NCI-H2107 treated with DMSO at 0.1 percent for 48 hours (cell line): ENCODE results near the gene CBY3.
"Not testable (repeated sequence)": the region's sequence is repeated elsewhere in the genome, so short reads cannot be mapped to it uniquely, and the experiment has no call there.

Experiments used
- DNase-seq: peaks from one replicate; lab custom pipeline; 2025; ENCODE audit not compliant: unreplicated experiment; lab: John Stamatoyannopoulos, UW

CBY3 gene

DNA sequence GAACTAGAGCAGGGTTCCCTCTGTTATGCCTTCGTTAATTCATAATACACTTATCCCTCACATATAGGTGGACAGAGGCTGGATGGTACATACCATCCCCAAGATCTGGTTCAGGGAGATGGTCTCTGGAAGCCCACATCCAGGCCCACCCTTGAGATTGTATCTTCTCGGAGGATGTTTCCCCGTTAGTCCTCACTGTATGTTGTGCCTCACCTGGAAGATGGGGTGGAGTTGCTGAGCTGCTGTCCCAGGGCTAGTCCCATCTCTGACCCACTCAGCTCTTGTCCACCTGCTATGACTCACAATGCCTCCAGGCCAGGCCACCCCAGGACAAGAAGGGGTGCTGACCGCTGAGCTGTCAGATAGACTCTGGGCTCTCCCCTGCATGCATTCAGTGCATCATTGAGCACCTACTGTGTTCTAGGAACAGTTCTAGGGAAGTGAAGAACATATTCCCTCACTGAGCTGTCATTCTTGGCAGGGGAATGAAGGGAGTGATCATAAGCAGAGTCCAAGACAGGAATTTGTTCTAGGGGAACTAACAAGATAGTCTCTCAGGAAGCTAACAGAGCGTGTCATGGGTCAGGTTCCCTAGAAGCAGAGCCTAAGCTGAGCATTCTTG, at the start of gene CBY3:
Gene CBY3, minus strand, starts transcription at position 255 of the 622 bp plus-strand sequence. Its CDS starts 116 bp downstream, at position 139.
- no peak for DNase-seq

DNA sequence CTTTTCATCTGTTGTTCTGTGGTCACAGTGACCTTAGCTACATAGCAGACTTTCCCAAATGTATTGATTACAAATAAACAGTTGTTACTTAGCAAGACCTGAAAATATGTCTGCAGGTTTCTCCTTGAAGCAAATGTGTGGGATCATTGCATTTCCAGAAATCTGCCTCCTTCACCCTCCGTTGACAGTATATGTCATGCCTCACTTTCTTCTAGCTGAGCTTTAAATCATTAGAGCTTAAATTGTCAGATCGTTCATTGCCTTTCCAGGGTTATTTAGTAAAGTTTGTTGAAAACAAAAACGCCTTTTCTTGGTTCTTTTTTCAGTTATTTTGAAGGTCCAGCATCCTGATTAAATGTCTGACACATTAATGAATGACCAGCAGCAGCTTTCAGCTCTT, 49.5 kb upstream of the CBY3 start:
- DNase-seq = no peak

DNA sequence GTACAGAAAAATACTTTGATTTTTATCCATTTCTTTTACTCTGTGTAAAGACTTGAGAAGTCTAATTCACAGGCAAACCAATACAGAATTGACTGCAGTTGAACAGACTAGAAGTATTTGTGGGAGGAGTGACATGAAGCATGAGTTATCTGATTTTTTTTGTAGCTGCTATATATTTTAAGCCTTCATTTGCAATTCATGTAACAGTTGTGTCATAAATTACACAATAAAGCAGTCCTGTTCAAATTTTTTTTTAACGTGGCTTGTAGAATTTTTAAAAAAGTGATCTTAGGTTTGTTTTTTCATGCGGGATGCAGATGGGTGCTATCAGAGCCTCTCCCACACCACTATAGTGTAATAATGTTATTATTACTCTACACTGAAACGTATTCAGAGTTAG, 48.9 kb upstream of the CBY3 start:
- DNase-seq = no peak

DNA sequence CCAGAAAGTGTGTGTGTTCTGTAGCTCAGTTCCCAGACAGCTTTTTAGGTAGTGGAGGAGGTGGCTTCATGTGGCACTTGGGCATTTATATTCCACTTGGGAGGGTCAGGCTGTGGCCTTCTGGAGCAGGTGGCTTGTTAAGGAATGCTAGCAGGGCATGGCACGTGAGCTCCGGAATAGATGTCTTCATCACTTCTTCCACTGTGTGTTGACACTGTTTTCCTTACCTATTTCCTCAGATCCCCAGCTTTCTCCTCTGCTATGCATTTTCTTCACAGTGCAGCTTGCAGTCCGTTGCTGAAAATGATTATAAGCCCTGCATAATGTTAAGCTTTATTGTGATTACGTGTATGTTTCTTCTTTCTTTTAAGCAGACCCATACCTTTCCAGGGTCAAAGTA, 48.5 kb upstream of the CBY3 start:
- DNase-seq = no peak

DNA sequence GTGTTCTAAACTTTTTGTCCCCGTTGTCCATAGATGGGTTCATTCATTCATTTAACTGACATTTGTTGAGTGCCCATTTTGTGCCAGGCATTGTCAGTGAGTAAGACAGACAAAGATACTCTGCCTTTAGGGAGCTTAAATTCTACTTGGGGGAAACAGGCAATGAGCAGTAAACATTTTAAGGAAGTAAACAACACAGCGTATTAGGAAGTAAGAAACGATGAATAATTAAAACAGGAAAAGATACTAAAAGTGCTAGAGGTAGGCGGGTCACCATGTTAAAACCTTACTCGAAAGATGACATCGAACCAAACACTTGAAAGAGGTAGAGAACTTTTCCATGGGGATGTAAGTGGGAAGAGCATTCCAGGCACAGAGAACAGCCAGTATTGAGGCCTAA, 46.3 kb upstream of the CBY3 start:
- DNase-seq = no peak

DNA sequence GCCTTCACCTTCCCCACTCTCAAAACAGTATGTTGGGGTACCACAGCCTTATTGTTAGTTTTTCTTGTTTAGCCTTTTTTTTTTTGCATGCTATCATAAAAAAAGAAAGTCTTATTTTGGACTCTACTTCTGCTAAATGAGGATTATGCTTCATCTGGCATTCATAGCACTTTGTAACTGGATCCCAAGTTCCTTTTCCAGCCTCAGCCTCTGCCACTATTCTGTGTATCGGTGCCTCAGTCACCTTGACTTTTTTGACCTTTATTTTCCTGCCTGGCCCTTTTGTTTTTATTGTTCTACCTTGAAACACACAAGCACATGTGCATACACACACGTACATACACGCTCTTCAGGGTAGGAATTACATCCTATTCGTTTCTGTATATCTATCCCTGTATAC, 43.3 kb upstream of the CBY3 start:
- no peak for DNase-seq

DNA sequence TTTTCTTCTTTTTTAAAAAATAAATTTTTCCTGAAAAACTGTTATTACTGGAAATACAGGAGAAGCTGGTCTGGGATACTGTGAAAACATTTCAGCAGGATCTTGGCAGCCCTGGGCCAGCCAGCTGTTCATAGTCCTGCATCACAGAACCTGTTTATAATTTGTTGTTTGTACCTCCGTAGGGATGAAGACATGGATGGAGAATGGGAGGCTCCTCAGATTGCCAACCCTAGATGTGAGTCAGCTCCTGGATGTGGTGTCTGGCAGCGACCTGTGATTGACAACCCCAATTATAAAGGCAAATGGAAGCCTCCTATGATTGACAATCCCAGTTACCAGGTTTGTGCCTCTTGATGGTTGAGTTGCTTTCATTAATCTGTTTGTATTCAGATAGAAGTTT, 39.4 kb upstream of the CBY3 start:
- no peak for DNase-seq

DNA sequence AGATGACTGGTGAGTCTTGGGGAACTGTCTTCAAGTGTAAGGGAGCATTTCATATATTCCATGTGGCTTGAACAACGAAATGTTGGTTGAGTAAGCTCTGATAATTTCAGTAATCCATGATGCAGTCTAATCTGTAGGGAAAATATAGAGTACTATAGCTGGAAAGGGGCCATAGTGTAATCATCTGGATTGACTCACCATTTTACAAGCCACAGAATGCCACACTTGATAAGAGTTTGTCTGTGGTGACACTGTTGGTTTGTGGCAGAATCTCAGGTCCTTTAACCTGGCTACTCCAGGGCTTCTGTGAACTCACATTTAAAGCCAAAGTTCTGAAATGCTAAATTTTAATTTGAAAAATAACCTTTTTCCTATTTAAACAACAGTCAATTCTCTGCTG, 35.5 kb upstream of the CBY3 start:
- DNase-seq = no peak

DNA sequence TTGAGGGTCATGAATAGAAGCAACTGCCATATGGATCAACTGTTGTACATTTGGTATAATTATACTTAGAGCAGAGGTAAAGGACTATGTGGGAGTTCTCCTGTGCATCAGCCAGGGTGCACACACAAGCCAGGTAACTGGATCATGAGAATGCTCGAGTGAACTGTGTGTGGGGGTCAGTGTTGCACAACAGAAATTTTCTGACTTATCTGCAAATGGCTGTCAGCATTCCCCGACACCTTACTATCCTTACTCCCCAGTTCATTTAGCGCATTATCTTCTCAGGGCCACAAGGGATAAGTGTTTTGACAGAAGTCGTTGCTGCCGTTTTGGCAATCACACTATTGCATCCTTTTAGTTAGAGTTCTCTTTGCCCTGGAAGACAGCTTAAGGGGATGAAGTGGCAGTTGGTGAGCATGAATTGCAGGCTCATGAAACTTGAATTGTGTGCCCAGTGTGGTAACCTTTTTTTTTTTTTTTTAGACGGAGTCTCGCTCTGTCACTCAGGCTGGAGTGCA, 19.6 kb upstream of the CBY3 start:
- no peak for DNase-seq

DNA sequence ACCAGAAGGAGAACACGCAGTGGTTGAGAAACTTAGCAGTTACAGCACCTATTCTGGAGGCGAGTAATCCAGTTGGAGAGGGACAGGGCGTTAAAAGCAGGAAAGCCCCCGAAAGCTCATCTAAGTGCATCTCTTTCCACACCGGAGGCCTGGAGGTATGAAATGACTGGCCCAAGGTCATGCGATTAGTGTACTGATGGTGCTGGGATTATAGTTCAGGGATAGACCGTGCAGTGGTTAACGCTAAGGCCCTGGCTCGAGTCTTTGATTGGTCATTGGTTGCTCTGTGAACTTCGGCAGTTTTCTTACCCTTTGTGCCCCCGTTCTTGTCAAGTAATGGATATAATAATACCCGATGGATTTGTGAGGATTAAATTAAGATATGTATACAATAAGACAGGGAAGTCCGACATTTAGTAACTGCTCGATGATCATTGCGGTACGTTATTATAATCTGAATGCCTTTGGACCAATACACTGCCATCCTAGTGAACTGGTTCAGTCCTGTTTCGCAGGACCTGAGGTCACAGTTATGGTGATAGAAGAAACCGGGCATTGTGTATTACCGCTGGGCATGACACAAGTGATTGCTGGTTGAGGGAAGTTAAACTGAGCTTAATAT, 18.9 kb upstream of the CBY3 start:
- DNase-seq = peak; percentile 15

DNA sequence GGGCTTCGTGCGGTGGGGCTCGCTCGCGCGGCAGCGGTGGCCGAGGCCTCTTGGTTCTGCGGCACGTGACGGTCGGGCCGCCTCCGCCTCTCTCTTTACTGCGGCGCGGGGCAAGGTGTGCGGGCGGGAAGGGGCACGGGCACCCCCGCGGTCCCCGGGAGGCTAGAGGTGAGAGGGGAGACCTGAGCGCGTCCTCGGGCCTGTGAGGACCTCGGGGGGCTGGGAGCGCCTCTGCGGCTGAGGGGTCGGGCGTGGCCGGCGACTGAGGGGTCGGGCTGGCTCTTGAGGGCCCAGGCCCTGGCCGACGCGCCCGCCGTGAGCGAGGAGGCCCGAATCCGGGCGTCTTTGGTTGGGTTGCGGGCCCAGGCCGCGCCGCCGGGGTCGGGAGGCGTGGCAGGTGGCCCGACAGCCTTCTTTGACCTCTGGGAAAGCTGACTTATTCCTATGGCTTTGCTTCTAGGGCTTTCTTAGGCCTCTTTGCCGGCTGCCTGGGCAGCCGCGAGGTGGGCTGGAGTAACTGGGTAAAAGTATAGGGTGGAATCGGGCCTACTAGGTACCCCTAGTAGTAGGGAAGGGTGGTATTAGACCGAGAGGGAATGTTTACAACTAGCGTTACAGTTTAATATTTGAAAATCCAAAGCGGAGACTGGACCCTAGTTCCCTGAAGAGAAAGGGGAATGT, 18.2 kb upstream of the CBY3 start, which contains the start of gene CANX:
Gene CANX, plus strand, starts transcription at position 33 of the 681 bp plus-strand sequence. CDS start 6,715 bp downstream, outside the sequence.
- DNase-seq = no peak

DNA sequence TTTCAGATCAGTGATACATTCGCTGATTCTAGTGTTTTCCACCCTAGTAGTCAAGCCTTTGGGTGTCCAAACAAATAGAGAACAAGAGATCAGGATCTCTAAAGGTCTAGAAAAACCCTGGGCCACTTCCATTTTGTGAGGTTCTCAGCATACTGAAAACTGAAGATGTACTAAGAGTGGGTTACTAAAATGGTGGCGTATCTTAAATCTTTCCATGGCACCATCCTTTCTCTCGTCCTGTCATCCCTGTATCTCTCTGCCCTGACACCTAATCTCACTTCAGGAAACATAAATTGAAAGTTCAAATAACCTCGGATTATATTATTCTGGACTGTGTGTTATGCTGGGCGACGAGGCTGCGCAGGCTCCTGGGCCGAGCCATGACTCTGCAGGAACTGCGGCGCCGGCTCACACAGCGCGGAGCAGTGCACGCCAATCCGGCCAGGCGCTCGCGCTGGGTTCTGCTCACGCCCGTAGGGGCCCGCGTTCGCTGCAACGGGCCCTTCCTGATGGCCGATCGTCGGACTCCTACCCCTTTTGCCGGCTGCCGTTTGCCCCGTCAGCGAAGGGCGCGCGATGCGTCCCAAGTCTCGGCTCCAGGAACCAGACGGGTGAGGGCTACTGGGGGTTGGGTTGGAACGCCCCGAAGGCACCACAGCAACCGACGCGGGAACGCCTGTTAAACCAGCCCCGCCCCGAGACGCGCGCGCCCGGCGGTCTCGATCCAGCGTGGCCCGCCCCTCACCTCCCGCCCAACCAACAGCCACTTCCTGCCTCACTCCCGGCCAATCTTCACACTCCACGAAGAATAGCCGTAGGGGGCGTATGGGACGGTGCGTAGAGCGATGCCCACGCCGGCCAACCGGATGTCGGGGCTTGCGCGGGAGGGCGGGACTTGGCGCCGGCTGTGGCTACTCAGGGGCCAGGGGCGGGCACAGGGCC, 17.4 kb upstream of the CBY3 start:
- DNase-seq = peak; percentile 88

DNA sequence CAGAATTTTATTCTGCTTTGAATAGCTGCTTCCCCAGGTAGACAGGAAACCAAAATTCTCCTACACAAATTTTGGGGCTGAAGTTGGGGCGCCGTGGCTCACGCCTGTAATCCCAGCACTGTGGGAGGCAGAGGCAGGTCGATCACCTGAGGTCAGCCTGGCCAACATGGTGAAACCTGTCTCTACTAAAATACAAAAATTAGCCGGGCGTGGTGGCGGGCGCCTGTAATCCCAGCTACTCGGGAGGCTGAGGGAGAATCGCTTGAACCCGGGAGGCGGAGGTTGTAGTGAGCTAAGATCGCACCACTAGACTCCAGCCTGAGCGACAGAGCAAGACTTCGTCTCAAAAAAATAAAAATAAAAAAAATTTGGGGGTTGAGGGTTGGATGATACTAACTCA, 16.7 kb upstream of the CBY3 start:
- not testable (repeated sequence) for DNase-seq

DNA sequence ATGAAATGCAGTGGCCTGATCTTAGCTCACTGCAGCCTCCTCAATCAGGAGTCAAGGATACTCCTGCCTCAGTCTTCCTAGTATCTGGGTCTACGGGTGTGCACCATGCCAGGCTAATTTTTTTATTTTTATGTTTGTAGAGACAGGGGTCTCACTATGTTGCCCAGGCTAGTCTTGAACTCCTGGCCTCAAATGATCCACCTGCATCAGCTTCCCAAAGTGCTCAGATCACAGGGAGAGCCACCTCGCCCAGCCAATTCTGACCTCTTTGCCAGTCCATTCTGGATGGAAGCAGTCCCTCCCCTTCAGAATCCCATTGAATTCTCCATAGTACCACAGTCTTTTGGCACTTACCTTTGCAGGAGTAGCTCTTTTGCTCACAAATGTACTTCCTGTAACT, 16.3 kb upstream of the CBY3 start:
- no peak for DNase-seq

DNA sequence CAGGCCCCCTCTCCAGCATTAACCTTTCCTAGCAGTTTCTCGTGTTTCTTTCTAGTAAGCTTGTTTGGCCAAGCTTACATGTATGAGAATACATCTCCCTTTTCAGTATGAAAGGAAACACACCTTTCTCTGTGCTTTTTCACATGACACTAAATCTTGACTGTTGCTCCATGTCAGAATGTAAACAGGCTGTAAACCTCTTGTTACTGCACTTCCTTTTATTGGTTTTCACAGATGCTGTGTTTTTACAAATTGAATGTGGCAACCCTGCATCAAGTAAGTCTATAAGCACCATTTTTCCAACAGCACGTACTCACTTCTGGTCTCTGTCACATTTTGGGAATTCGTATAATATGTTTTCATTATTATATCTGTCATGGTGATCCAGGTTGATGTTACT, 15.8 kb upstream of the CBY3 start:
- DNase-seq = no peak

DNA sequence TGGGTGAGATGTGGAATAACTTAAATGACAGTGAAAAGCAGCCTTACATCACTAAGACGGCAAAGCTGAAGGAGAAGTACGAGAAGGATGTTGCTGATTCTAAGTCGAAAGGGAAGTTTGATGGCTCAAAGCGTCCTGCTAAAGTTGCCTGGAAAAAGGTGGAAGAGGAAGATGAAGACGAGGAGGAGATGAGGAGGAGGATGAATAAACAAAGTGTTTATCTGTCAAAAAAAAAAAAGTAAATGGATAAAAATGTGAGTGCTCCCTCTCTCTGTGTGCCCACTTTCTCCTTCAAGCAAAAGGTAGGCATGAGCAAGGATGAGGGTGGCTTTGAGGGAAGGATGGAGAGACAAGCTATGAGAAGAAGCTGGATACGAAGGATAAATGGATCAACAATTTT, 13.7 kb upstream of the CBY3 start:
- DNase-seq = no peak

DNA sequence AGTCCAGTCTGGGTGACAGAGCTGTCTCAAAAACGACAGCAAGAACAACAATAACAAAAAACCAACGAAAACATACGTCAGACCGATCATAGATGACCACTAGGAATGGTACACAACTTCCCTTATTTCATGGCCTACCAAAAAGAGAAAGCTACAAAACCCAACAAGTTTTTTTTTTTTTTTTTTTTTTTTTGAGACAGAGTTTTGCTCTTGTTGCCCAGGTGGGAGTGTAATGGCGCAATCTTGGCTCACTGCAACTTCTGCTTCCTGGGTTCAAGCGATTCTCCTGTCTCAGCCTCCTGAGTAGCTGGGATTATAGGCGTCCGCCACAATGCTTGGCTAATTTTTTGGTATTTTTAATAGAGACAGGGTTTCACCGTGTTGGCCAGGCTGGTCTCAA, 8.4 kb upstream of the CBY3 start:
- DNase-seq = not testable (repeated sequence)

DNA sequence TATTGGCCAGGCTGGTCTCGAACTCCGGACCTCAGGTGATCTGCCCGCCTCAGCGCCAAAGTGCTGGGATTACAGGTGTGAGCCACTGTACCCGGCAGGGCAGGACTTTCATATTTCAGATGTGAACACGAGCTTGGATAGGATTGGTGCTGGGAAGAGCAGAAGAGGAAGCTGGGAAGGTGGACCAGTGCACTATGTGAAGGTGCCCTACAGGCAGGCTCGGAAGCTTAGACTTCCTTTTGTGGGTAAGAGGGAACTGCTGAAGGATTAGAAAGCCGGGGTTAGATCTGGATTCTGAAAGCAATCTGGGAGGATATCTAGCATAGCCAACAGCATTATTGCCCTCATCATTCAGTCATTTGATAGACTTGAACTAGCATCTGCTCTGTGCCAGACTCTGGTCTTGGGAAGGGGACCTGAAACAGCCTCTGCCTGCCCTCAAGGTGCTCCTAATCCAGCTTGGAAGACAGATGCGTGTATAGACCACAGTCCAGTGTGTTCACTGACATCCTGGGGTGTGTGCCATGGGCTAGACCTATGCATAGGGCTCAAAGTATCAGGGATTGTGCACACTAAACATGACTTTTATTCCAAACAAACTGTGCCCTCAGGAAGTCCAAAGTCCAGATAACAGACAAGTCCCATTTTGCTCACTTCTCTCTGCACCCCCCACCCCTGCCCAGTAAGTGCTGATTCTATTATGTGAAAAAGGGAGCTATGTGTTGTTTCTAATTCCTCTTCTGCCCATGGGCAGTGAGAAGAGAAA, 637 bp downstream of the CBY3 start:
- DNase-seq = no peak

DNA sequence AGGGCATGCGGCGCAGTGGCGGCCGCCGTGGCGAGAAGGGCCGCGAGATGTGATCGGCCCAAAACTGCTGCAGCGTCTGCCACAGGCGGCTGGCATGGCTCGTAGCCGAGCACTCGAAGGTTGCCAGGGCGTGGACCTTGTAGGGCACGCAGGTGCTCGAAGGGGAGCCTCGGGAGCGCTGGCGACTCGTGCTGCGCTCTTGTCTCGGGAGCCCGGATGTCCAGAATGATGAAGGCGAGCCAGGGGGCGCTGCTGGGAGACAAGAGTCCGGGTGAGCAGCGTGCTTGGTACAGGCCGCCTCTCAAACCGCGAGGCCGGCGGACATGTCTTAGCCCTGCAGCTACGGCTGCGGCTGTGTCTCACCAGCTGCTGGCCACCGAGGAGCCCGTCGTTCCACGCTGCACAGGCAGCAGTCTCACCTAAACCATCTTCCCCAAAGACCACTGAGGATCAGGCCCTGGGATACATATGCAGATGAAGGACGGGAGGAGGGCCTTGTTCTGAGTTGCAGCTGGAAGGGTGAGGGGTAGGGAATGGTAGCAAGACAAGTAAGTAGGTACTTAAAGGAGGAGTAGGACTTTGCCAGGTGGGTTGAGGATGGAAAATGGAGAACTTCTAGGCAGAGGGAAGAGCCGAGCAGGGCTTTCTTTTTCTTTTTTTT, 1.7 kb downstream of the CBY3 start:
- DNase-seq = no peak
